Testis (tissue), 3 donors: ENCODE results near the gene MTMR3. TPM values are rescaled to one million over a fixed set of nuclear protein-coding genes. Genes with fewer than 3 reads are reported as not detected.

Experiments
- DNase-seq: peaks from one replicate; pipeline ENCODE4 v3.0.0-alpha.2; 2019
- H3K27ac ChIP-seq, 2 donors: fragments of 200-600 bp; sonication (generic); one replicate each; pipeline ENCODE4 v1.5.1; 2019
- H3K27me3 ChIP-seq: fragments of 200-600 bp; sonication (generic); one replicate; pipeline ENCODE4 v1.5.1; 2019
- H3K36me3 ChIP-seq: fragments of 200-600 bp; sonication (generic); one replicate; pipeline ENCODE4 v1.5.1; 2017; ENCODE audit warnings: low read depth; ENCODE audit errors: missing control alignments
- H3K4me1 ChIP-seq: fragments of 200-600 bp; sonication (generic); one replicate; pipeline ENCODE4 v1.5.1; 2019
- H3K4me3 ChIP-seq, 2 donors: fragments of 200-600 bp; sonication (generic); one replicate each; pipeline ENCODE4 v1.5.1; 2017 to 2019
- H3K9me3 ChIP-seq: fragments of 200-600 bp; sonication (generic); one replicate; pipeline ENCODE4 v1.5.1; 2017
- POLR2A ChIP-seq: fragments of 450-650 bp; IDR thresholded peaks from one replicate; pipeline ENCODE4 v1.6.1; 2017; ENCODE audit warnings: antibody characterized with exemption, mild to moderate bottlenecking, moderate library complexity
- WGBS, 2 donors: methylation state at CpG; one replicate each; pipeline ENCODE4 v1.1.5; 2018; 5-methylcytosine and 5-hydroxymethylcytosine counted together
- intact Hi-C: fragments of 100-400 bp; cut with DNase I; formaldehyde crosslinking; loops from one replicate; pipeline ENCODE4 v1.15.1; 2023; ENCODE audit warnings: low total_unique reads
- polyA plus RNA-seq: library from polyadenylated mRNA; stranded (reverse); fragments of 350-450 nt; fragmentation: Illumina TruSeq; extraction: RNeasy Lipid Tissue Mini Kit (QIAGEN cat#74804); gene quantifications from one replicate; pipeline ENCODE4 v1.2.3, GENCODE V29; 2014; ENCODE audit warnings: low read depth, low replicate concordance; ENCODE audit not compliant: insufficient read depth
- total RNA-seq, 2 donors: library from RNA; depleted of rRNA; stranded (reverse); fragments of >200 nt; gene quantifications; one replicate each; pipeline ENCODE4 v1.2.3, GENCODE V29; 2016
- TF ChIP-seq, protein P1 (sequence below), 3 experiments: fragments of 450-650 bp in 2 of 3; fragments of 200-600 bp in 1 of 3; sonication (generic) in 1 of 3; IDR thresholded peaks; one replicate each; pipeline ENCODE4 v1.5.1; 2016 to 2019; ENCODE audit warnings: antibody characterized with exemption in 3 of 3, mild to moderate bottlenecking in 2 of 3, moderate library complexity in 1 of 3

The MTMR3 gene
- total and polyA plus RNA-seq, 3 donors from 2014 or later, result 75.2 to 137 (median 130) TPM

DNA sequence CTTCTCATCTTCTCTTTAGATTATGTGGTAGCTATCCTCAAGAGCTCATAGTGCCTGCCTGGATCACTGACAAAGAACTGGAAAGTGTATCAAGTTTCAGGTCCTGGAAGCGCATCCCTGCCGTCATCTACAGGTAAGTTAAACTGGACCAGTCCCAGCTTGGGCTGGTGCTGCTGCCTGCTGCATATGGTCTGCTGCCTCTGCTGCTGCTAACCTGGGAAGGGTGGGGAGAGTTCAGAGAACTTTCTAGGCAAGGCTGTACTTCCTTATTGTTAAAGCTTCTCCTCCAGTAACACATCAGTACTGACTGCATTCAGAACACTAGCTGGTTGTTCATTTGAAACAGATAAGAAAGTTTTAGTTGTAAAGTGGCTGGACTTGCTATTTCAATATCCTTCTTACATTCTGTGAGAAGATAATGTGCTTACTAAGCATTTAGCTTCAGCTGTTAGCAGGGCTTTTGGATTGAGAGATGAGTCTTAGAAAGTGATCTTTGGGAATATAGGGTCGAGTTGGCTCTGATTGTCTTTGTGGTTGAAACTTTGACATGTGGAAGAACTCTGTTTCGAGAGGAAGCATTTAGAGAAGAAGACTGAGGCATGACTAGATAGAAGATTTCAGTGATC is 120.0 kb downstream of the MTMR3 start:
- 49 to 87% methylated on average over 3 to 4 of the region's 4 CpGs for WGBS, 2 donors
- H3K9me3 ChIP-seq, result no peaks in the 10 kb centered on the region
- H3K27me3 ChIP-seq, result no peaks in the 10 kb centered on the region
- H3K36me3 ChIP-seq, result no peaks in the 10 kb centered on the region
- H3K27ac ChIP-seq, result no peak overlapping the region
- intact Hi-C loops, result no loop called here
- H3K4me3 ChIP-seq, result no peak overlapping the region
- TF ChIP-seq POLR2A, result no peak
- TF ChIP-seq, protein P1, sequence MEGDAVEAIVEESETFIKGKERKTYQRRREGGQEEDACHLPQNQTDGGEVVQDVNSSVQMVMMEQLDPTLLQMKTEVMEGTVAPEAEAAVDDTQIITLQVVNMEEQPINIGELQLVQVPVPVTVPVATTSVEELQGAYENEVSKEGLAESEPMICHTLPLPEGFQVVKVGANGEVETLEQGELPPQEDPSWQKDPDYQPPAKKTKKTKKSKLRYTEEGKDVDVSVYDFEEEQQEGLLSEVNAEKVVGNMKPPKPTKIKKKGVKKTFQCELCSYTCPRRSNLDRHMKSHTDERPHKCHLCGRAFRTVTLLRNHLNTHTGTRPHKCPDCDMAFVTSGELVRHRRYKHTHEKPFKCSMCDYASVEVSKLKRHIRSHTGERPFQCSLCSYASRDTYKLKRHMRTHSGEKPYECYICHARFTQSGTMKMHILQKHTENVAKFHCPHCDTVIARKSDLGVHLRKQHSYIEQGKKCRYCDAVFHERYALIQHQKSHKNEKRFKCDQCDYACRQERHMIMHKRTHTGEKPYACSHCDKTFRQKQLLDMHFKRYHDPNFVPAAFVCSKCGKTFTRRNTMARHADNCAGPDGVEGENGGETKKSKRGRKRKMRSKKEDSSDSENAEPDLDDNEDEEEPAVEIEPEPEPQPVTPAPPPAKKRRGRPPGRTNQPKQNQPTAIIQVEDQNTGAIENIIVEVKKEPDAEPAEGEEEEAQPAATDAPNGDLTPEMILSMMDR (IDR thresholded peaks at IDR 0.05), result no peak
- DNase-seq, result no peak
- H3K4me1 ChIP-seq, result peaks cover 9% of the 10 kb centered on the region

DNA sequence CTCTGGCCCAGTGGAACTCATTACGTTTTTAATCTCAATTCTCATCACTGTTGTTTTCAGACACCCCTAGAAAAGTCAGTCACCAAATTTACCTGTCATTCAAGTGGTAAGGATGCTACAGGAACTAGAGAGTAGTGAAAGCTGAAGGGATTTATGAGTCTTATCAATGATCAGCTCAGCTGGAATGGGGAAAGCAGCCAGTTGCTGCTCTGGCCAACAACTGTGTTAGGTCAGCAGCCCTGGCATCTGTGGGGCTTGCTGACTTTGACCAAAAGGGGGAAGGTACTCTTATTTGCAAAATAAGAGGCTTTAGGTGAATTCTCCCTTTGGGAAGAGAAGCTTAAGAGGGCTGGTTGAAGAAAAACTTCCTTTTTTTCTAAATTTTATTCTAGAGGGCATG is 121.1 kb downstream of the MTMR3 start:
- Histone ChIP-seq H3K27ac (no peak overlapping the region), H3K4me3 (no peak overlapping the region), H3K27me3 (no peaks in the 10 kb centered on the region), H3K9me3 (no peaks in the 10 kb centered on the region), H3K36me3 (no peaks in the 10 kb centered on the region), H3K4me1 (peaks cover 11% of the 10 kb centered on the region)
- 64 to 89% methylated on average over 1 of the region's 1 CpG for WGBS, 2 donors
- intact Hi-C loops, result no loop called here
- no peak for DNase-seq
- TF ChIP-seq POLR2A, result no peak
- TF ChIP-seq, protein P1 (IDR thresholded peaks at IDR 0.05), result no peak

DNA sequence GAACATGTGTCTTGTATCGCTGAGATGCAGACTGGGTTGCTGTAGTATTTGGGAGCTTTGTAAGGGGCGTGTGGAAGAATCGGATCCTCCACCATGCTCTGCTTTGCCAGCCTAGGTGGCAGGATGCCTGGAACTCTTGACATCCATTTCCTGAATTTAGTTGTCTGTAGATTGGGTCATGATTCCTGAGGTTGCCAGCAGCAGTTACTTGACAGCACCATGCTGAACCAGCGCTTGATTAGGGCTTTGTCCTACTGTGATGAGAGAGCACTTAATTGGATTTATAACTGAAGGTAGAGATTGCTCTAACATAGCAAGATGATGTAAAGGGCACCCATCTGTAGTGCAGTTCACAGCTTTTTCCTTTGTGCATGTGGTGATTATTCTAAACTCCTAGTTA is 121.7 kb downstream of the MTMR3 start:
- H3K9me3 ChIP-seq, result no peaks in the 10 kb centered on the region
- intact Hi-C loops, result no loop called here
- no peak for TF ChIP-seq POLR2A
- TF ChIP-seq, protein P1 (IDR thresholded peaks at IDR 0.05), result no peak
- no peak overlapping the region for H3K27ac ChIP-seq
- no peak overlapping the region for H3K4me3 ChIP-seq
- 60 to 67% methylated on average over 4 of the region's 4 CpGs for WGBS, 2 donors
- no peak for DNase-seq
- H3K36me3 ChIP-seq, result no peaks in the 10 kb centered on the region
- H3K4me1 ChIP-seq, result peaks cover 11% of the 10 kb centered on the region
- H3K27me3 ChIP-seq, result no peaks in the 10 kb centered on the region

DNA sequence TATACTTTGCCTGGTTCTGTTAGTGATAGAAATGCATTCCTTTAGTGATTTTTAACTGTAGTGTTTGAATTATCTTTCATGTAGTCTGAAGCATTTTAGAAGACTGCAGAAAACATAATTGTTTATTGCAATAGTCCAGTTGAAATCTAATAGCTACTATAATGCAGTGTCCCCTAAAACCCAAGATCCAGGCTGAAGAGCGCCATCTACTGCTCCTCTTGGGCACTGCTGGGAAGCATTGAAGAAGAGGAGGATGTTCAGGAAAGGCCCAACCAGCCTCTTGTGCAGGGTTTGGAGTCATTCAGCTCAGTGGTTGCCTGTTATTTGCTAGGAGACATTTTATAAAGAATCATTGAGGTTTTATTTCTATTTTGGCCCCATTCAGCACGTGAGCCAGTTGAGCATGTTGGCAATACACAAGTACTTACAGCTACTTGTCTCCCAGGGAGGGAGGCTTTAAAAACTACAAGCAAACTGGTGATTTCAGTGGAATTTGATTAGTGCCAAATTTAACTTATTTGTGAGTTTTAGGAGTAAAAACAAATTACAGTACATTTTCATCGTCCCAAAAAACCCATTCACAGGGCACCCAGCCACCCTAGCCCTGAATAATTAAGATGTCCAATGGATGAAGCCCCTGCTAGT is 122.4 kb downstream of the MTMR3 start:
- H3K4me1 ChIP-seq, result peaks cover 11% of the 10 kb centered on the region
- no peak overlapping the region for H3K27ac ChIP-seq
- H3K9me3 ChIP-seq, result no peaks in the 10 kb centered on the region
- H3K36me3 ChIP-seq, result no peaks in the 10 kb centered on the region
- TF ChIP-seq, protein P1 (IDR thresholded peaks at IDR 0.05), result peak; percentile 78 to 91 (median 83)
- no peak for TF ChIP-seq POLR2A
- H3K4me3 ChIP-seq, result no peak overlapping the region
- intact Hi-C loops, result no loop called here
- DNase-seq, result peak; percentile 78
- no peaks in the 10 kb centered on the region for H3K27me3 ChIP-seq
- WGBS, 2 donors, result 57% methylated on average over 3 of the region's 3 CpGs

DNA sequence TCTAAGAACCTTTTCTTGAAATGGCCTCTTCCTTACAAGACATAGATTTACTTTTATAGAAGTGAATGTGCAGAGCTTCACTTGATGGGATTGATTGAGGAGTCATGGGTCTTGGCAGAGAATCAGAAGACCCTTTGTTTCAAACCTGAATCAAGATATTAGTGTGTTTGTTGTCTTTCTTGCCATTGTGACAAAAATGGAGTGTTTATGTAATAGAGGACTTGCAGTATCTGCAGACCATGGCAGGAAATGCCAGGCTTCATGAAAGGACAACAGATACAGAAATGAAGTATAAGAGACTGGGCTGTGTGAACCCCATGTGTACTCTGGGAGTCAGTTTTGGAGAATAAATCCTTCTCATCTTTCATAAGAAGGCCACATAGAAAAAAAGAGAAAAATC is 124.4 kb downstream of the MTMR3 start:
- DNase-seq, result no peak
- Histone ChIP-seq H3K36me3 (no peaks in the 10 kb centered on the region), H3K9me3 (no peaks in the 10 kb centered on the region), H3K27me3 (no peaks in the 10 kb centered on the region), H3K4me1 (peaks cover 14% of the 10 kb centered on the region), H3K4me3 (no peak overlapping the region), H3K27ac (no peak overlapping the region)
- TF ChIP-seq, protein P1 (IDR thresholded peaks at IDR 0.05), result no peak
- TF ChIP-seq POLR2A, result no peak
- intact Hi-C loops, result no loop called here
